Naive thymus-derived CD4-positive, alpha-beta T cell (primary cell): ENCODE results near the gene PET100. TPM values are rescaled to one million over a fixed set of nuclear protein-coding genes. Genes with fewer than 3 reads are reported as not detected.
A peak's percentile ranks its signal among the peaks of the same experiment; 100 is the strongest.

Source experiments
- ATAC-seq: fragments of 150-1000 bp; cut with Tn5 transposase; 2 replicates; pipeline ENCODE4 v1.10.0; 2021; ENCODE audit warnings: mild to moderate bottlenecking, moderate library complexity
- CTCF ChIA-PET: fragments of 350-600 bp; sonication (Branson Sonifier 250); formaldehyde crosslinking; loops from one replicate; lab custom pipeline; 2021; ENCODE audit warnings: antibody characterized with exemption; lab: Charles Lee
- POLR2A ChIA-PET: fragments of 350-600 bp; sonication (Branson Sonifier 250); formaldehyde crosslinking; loops from one replicate; lab custom pipeline; 2021; ENCODE audit warnings: antibody characterized with exemption, inconsistent platforms; lab: Charles Lee
- DNase-seq, 9 donors: peaks; one replicate each; pipeline versions ENCODE4 v3.0.0 to v3.0.0-alpha.2; 2020 to 2022; ENCODE audit warnings: mixed read lengths in 1 of 9
- H3K27ac ChIP-seq: one replicate; pipeline ENCODE4 v1.7.0; 2013; ENCODE audit warnings: mild to moderate bottlenecking, low read depth, low read length, moderate library complexity
- H3K27me3 ChIP-seq, 2 donors: one replicate each; pipeline ENCODE4 v1.7.0; 2013; ENCODE audit warnings: low read length in 2 of 2, mild to moderate bottlenecking in 2 of 2, moderate library complexity in 2 of 2; ENCODE audit not compliant: control insufficient read depth in 2 of 2, insufficient read depth in 2 of 2
- H3K36me3 ChIP-seq, 3 experiments: 1 replicate in 2 of 3; 2 replicates in 1 of 3; pipeline ENCODE4 v1.7.0; 2013; ENCODE audit warnings: low read length in 3 of 3, mild to moderate bottlenecking in 3 of 3, moderate library complexity in 1 of 3; ENCODE audit not compliant: insufficient read depth in 3 of 3, control insufficient read depth in 2 of 3
- H3K4me1 ChIP-seq, 2 donors: one replicate each; pipeline ENCODE4 v1.7.0; 2013; ENCODE audit warnings: low read length in 2 of 2, mild to moderate bottlenecking in 2 of 2, moderate library complexity in 1 of 2; ENCODE audit not compliant: control insufficient read depth in 2 of 2, insufficient read depth in 2 of 2
- H3K4me3 ChIP-seq: 2 replicates; pipeline ENCODE4 v1.7.0; 2013; ENCODE audit warnings: mild to moderate bottlenecking, low read length
- H3K9me3 ChIP-seq, 3 experiments: 1 replicate in 2 of 3; 2 replicates in 1 of 3; pipeline ENCODE4 v1.7.0; 2013; ENCODE audit warnings: low read length in 3 of 3; ENCODE audit not compliant: control insufficient read depth in 2 of 3
- H3K27ac Mint-ChIP-seq, 9 donors: one replicate each; pipeline ENCODE4 v1.8.0; 2020 to 2022; ENCODE audit warnings: mixed read lengths in 9 of 9, mild to moderate bottlenecking in 8 of 9, moderate library complexity in 5 of 9, inconsistent platforms in 2 of 9
- H3K27me3 Mint-ChIP-seq, 5 donors: one replicate each; pipeline ENCODE4 v1.8.0; 2021 to 2022; ENCODE audit warnings: mixed read lengths in 5 of 5, mild to moderate bottlenecking in 1 of 5
- H3K36me3 Mint-ChIP-seq, 5 donors: one replicate each; pipeline ENCODE4 v1.8.0; 2020 to 2022; ENCODE audit warnings: mixed read lengths in 5 of 5, mild to moderate bottlenecking in 3 of 5, inconsistent platforms in 1 of 5
- H3K4me1 Mint-ChIP-seq, 7 donors: one replicate each; pipeline ENCODE4 v1.8.0; 2020 to 2022; ENCODE audit warnings: mixed read lengths in 7 of 7, mild to moderate bottlenecking in 3 of 7, inconsistent platforms in 1 of 7
- H3K4me3 Mint-ChIP-seq, 10 donors: one replicate each; pipeline ENCODE4 v1.8.0; 2020 to 2022; ENCODE audit warnings: mild to moderate bottlenecking in 10 of 10, mixed read lengths in 10 of 10, moderate library complexity in 6 of 10, inconsistent platforms in 2 of 10
- H3K9me3 Mint-ChIP-seq, 11 donors: one replicate each; pipeline ENCODE4 v1.8.0; 2020 to 2022; ENCODE audit warnings: mixed read lengths in 11 of 11, mild to moderate bottlenecking in 4 of 11, inconsistent platforms in 1 of 11, moderate library complexity in 1 of 11
- intact Hi-C, 2 donors: fragments of 100-400 bp; cut with micrococcal nuclease; formaldehyde crosslinking; loops; one replicate each; pipeline ENCODE4 v1.15.1; 2023
- microRNA-seq: library from miRNA; unstranded; fragments of <30 nt; microRNA quantifications from one replicate; pipeline ENCODE4 v1.2.0, GENCODE V29; 2022; ENCODE audit warnings: borderline microRNAs expressed
- polyA plus RNA-seq, 2 donors: library from polyadenylated mRNA; unstranded; fragments of 300-500 nt; fragmentation: Illumina TruSeq; gene quantifications; one replicate each; pipeline ENCODE4 v1.2.3, GENCODE V29; 2021
- total RNA-seq, 6 experiments: library from RNA in 5 of 6; stranded (reverse) in 5 of 6; gene quantifications; 1 replicate in 5 of 6; 2 replicates in 1 of 6; pipeline ENCODE4 v1.2.3 and lab custom pipeline; 2021 to 2026

PET100 gene
- total and polyA plus RNA-seq, 7 experiments from 2014 or later, result 112 to 274 (median 127) TPM

- ATAC-seq, result peak; percentile 75
- Mint-ChIP-seq H3K27ac (peak overlapping the region; percentile 37 to 91 (median 76)), H3K27me3 (peaks cover 6 to 25% (median 11%) of the 10 kb centered on the region in 5 donors), H3K4me1 (peaks cover 28 to 61% (median 49%) of the 10 kb centered on the region in 7 donors), H3K36me3 (peaks cover 0 to 9% (median 0%) of the 10 kb centered on the region in 5 donors), H3K4me3 (peak overlapping the region; percentile 71 to 95 (median 82)), H3K9me3 (peaks cover 0 to 2% (median 0%) of the 10 kb centered on the region in 11 donors)
- Histone ChIP-seq H3K36me3 (peaks cover 0 to 24% (median 0%) of the 10 kb centered on the region in 3 experiments), H3K4me1 (peaks cover 26 to 32% of the 10 kb centered on the region in 2 donors), H3K27ac (no peak overlapping the region), H3K27me3 (peaks cover 0 to 6% of the 10 kb centered on the region in 2 donors), H3K9me3 (no peaks in the 10 kb centered on the region), H3K4me3 (no peak overlapping the region)
- CTCF ChIA-PET, result interaction anchor here (0.5 to 1.8 kb wide), 6 partner anchors 12 to 350 kb away, joined by 3 to 15 read pairs (median 4); no protein-coding TSS in a partner anchor
- peak; percentile 46 to 86 (median 76) for DNase-seq
- intact Hi-C loops, result loop anchor here in 1 of 2 donors (1.0 kb wide), 5 partner anchors 27 to 264 kb away; partner anchors contain the start of gene TIMM44
- POLR2A ChIA-PET, result no interaction called here
These were observed 49.6 kb downstream of the PET100 start for GRCh38 chr19:7678971-7679751.

- Mint-ChIP-seq H3K27me3 (peaks cover 6 to 23% (median 9%) of the 10 kb centered on the region in 5 donors), H3K4me1 (peaks cover 22 to 55% (median 44%) of the 10 kb centered on the region in 7 donors), H3K27ac (peak overlapping the region; percentile 37 to 91 (median 76)), H3K36me3 (peaks cover 0 to 9% (median 0%) of the 10 kb centered on the region in 5 donors), H3K4me3 (peak overlapping the region; percentile 76 to 96 (median 86)), H3K9me3 (peaks cover 0 to 2% (median 0%) of the 10 kb centered on the region in 11 donors)
- no peak for ATAC-seq
- CTCF ChIA-PET, result interaction anchor here (0.7 to 3.2 kb wide), 18 partner anchors 9 to 152 kb away, joined by 3 to 55 read pairs (median 5); partner anchors contain the start of gene STXBP2
- Histone ChIP-seq H3K4me3 (peak overlapping the region; percentile 84), H3K27ac (peak overlapping the region; percentile 91), H3K9me3 (no peaks in the 10 kb centered on the region), H3K36me3 (peaks cover 0 to 28% (median 0%) of the 10 kb centered on the region in 3 experiments), H3K4me1 (peaks cover 26 to 32% of the 10 kb centered on the region in 2 donors), H3K27me3 (peaks cover 0 to 6% of the 10 kb centered on the region in 2 donors)
- intact Hi-C loops, result loop anchor here (1.0 to 2.0 kb wide), 10 partner anchors 28 to 581 kb away; partner anchors contain the start of genes PET100 (in 1 of the 2), TIMM44 (in 1 of the 2) and XAB2 (in 1 of the 2)
- DNase-seq, result no peak
- POLR2A ChIA-PET, result interaction anchor here (1.1 to 2.2 kb wide), 9 partner anchors 18 to 120 kb away, joined by 3 to 16 read pairs (median 6); partner anchors contain the start of genes CLEC4G, PET100 and XAB2
These were observed 50.4 kb downstream of the PET100 start for GRCh38 chr19:7679771-7680605.

- CTCF ChIA-PET, result interaction anchor here (0.6 to 3.2 kb wide), 28 partner anchors 10 to 151 kb away, joined by 3 to 55 read pairs (median 4); partner anchors contain the start of gene STXBP2
- peaks cover 0 to 13% (median 0%) of the 10 kb centered on the region in 5 donors for H3K36me3 Mint-ChIP-seq
- Histone ChIP-seq H3K9me3 (no peaks in the 10 kb centered on the region), H3K36me3 (peaks cover 0 to 36% (median 0%) of the 10 kb centered on the region in 3 experiments), H3K27ac (peak within 1 kb of the TSS; percentile 91), H3K4me3 (peak within 1 kb of the TSS; percentile 84), H3K4me1 (peaks cover 26 to 32% of the 10 kb centered on the region in 2 donors), H3K27me3 (peaks cover 0 to 6% of the 10 kb centered on the region in 2 donors)
- POLR2A ChIA-PET, result interaction anchor here (0.6 to 2.2 kb wide), 15 partner anchors 17 to 190 kb away, joined by 3 to 16 read pairs (median 5); partner anchors contain the start of genes CLEC4G, FCER2, PET100 and XAB2
- H3K27me3 Mint-ChIP-seq, result peaks cover 3 to 22% (median 8%) of the 10 kb centered on the region in 5 donors
- intact Hi-C loops, result loop anchor here (1.0 to 2.0 kb wide), 14 partner anchors 25 to 582 kb away; partner anchors contain the start of genes PET100 (in 2 of the 2), XAB2 (in 2 of the 2), MAP2K7 (in 1 of the 2) and PNPLA6 (in 1 of the 2)
- H3K4me3 Mint-ChIP-seq, result peak within 1 kb of the TSS; percentile 83 to 96 (median 91)
- peak within 1 kb of the TSS; percentile 54 to 95 (median 93) for H3K27ac Mint-ChIP-seq
- ATAC-seq (peak; percentile 86), DNase-seq (peak; percentile 80 to 95 (median 89))
- peaks cover 0 to 2% (median 0%) of the 10 kb centered on the region in 11 donors for H3K9me3 Mint-ChIP-seq
- peaks cover 20 to 59% (median 46%) of the 10 kb centered on the region in 7 donors for H3K4me1 Mint-ChIP-seq
These were observed 51.2 kb downstream of the PET100 start, which contains the start of gene TRAPPC5 for GRCh38 chr19:7680606-7681339. Gene TRAPPC5, plus strand, starts transcription at chr19:7680833. Its CDS starts 1,421 bp downstream, at chr19:7682254.

Small RNAs within 50 kb of the gene (microRNA-seq; reads per million reads assigned to microRNA genes)
- gene MIR6792, result not detected

Other genes starting within 250 kb of the PET100 start
- gene PEX11G, start 140.8 kb upstream of the PET100 start, total RNA-seq, result 1 to 10 TPM in 1 of 5 experiments, under 1 TPM in 4; 0.59 to 1.2 (median 0.76) TPM
- gene PEX11G, start 140.8 kb upstream of the PET100 start, polyA plus RNA-seq, result 1 to 10 TPM in 1 of 2 donors, under 1 TPM in 1; 0.89 to 1.6 TPM
- 10 to 100 TPM in 1 of 5 experiments, 1 to 10 TPM in 4; 5.7 to 10.1 (median 7.2) TPM for gene ZNF358, start 113.7 kb upstream of the PET100 start, total RNA-seq
- 1 to 10 TPM; 1.4 to 2.6 TPM for gene ZNF358, start 113.7 kb upstream of the PET100 start, polyA plus RNA-seq
- 10 to 100 TPM; 13.8 to 49.2 (median 18.1) TPM for gene MCOLN1, start 107.2 kb upstream of the PET100 start, total RNA-seq
- 10 to 100 TPM in 1 of 2 donors, 1 to 10 TPM in 1; 8.8 to 11.7 TPM for gene MCOLN1, start 107.2 kb upstream of the PET100 start, polyA plus RNA-seq
- 100 to 1,000 TPM in 4 of 5 experiments, 10 to 100 TPM in 1; 82.0 to 157 (median 133) TPM for gene PNPLA6, start 94.1 kb upstream of the PET100 start, total RNA-seq
- 10 to 100 TPM in 1 of 2 donors, 1 to 10 TPM in 1; 5.3 to 12.7 TPM for gene PNPLA6, start 94.1 kb upstream of the PET100 start, polyA plus RNA-seq
- under 1 TPM in 4 of 5 experiments, not detected in 1; 0.16 to 0.76 (median 0.35) TPM for gene CAMSAP3, start 33.9 kb upstream of the PET100 start, total RNA-seq
- under 1 TPM; 0.06 to 0.07 TPM for gene CAMSAP3, start 33.9 kb upstream of the PET100 start, polyA plus RNA-seq
- 10 to 100 TPM; 49.3 to 79.8 (median 76.4) TPM for gene XAB2, start 248 bp upstream of the PET100 start, total RNA-seq
- gene XAB2, start 248 bp upstream of the PET100 start, polyA plus RNA-seq, result 10 to 100 TPM in 1 of 2 donors, 1 to 10 TPM in 1; 6.4 to 11.9 TPM
- 10 to 100 TPM in 1 of 5 experiments, 1 to 10 TPM in 4; 2.2 to 13.4 (median 5.4) TPM for gene PCP2, start 3.9 kb downstream of the PET100 start, total RNA-seq
- gene PCP2, start 3.9 kb downstream of the PET100 start, polyA plus RNA-seq, result not detected
- gene STXBP2, start 7.3 kb downstream of the PET100 start, total RNA-seq, result 100 to 1,000 TPM; 158 to 411 (median 187) TPM
- 10 to 100 TPM; 52.8 to 61.1 TPM for gene STXBP2, start 7.3 kb downstream of the PET100 start, polyA plus RNA-seq
- 1 to 10 TPM in 1 of 5 experiments, not detected in 4; 3.4 TPM for gene RETN, start 39.3 kb downstream of the PET100 start, total RNA-seq
- gene RETN, start 39.3 kb downstream of the PET100 start, polyA plus RNA-seq, result not detected
- 10 to 100 TPM in 1 of 5 experiments, 1 to 10 TPM in 1, not detected in 3; 1.2 to 12.3 TPM for gene MCEMP1, start 47.3 kb downstream of the PET100 start, total RNA-seq
- not detected for gene MCEMP1, start 47.3 kb downstream of the PET100 start, polyA plus RNA-seq
- gene TRAPPC5, start 51.0 kb downstream of the PET100 start, total RNA-seq, result 10 to 100 TPM; 43.7 to 79.3 (median 75.4) TPM
- gene TRAPPC5, start 51.0 kb downstream of the PET100 start, polyA plus RNA-seq, result 100 to 1,000 TPM; 165 to 191 TPM
- 1 to 10 TPM in 2 of 5 experiments, under 1 TPM in 1, not detected in 2; 0.32 to 3.8 (median 1.3) TPM for gene FCER2, start 72.3 kb downstream of the PET100 start, total RNA-seq
- gene FCER2, start 72.3 kb downstream of the PET100 start, polyA plus RNA-seq, result under 1 TPM; 0.48 to 0.52 TPM
- 1 to 10 TPM in 1 of 5 experiments, not detected in 4; 1.2 TPM for gene CLEC4G, start 102.3 kb downstream of the PET100 start, total RNA-seq
- gene CLEC4G, start 102.3 kb downstream of the PET100 start, polyA plus RNA-seq, result not detected
- under 1 TPM in 3 of 5 experiments, not detected in 2; 0.27 to 0.68 (median 0.32) TPM for gene CD209, start 117.7 kb downstream of the PET100 start, total RNA-seq
- not detected for gene CD209, start 117.7 kb downstream of the PET100 start, polyA plus RNA-seq
- gene CLEC4M, start 133.4 kb downstream of the PET100 start, total RNA-seq, result not detected
- under 1 TPM in 1 of 2 donors, not detected in 1; 0.74 TPM for gene CLEC4M, start 133.4 kb downstream of the PET100 start, polyA plus RNA-seq
- 10 to 100 TPM in 3 of 5 experiments, 1 to 10 TPM in 2; 7.4 to 12.2 (median 11.4) TPM for gene EVI5L, start 200.4 kb downstream of the PET100 start, total RNA-seq
- gene EVI5L, start 200.4 kb downstream of the PET100 start, polyA plus RNA-seq, result 1 to 10 TPM; 2.5 to 3.8 TPM
- 1 to 10 TPM in 1 of 5 experiments, under 1 TPM in 3, not detected in 1; 0.08 to 1.2 (median 0.16) TPM for gene PRR36, start 244.6 kb downstream of the PET100 start, total RNA-seq
- gene PRR36, start 244.6 kb downstream of the PET100 start, polyA plus RNA-seq, result under 1 TPM; 0.08 to 0.12 TPM